Dedifferentiated amniotic fluid mesenchymal stem cell (primary cell): ENCODE measurements around the gene MISP.

Experiments
- DNase-seq: peaks from one replicate; pipeline ENCODE4 v3.0.0-alpha.2; 2016; ENCODE audit errors: extremely low spot score

MISP gene

GRCh38 chr19:796692-797527 is 46.0 kb downstream of the MISP start, which contains the start of gene PTBP1:
Gene PTBP1, plus strand, starts transcription at chr19:797452. Its CDS starts 46 bp downstream, at chr19:797498.
- DNase-seq: peak; percentile 100

GRCh38 chr19:797528-798414 is 46.9 kb downstream of the MISP start:
- DNase-seq: peak; percentile 78

- DNase-seq: no peak
Measured at GRCh38 chr19:798415-799075, 47.6 kb downstream of the MISP start.

- peak; percentile 43 for DNase-seq
Measured at GRCh38 chr19:799076-799881, 48.4 kb downstream of the MISP start.

- DNase-seq: no peak
Measured at GRCh38 chr19:800360-801029, 49.6 kb downstream of the MISP start.

GRCh38 chr19:801030-801860 is 50.3 kb downstream of the MISP start:
- DNase-seq: no peak

GRCh38 chr19:801861-802497 is 51.1 kb downstream of the MISP start:
- DNase-seq: no peak

GRCh38 chr19:802498-803098 is 51.7 kb downstream of the MISP start:
- DNase-seq: no peak

- DNase-seq: no peak
Measured at GRCh38 chr19:803099-803561, 52.2 kb downstream of the MISP start.

- DNase-seq: no peak
Measured at GRCh38 chr19:803686-804418, 52.9 kb downstream of the MISP start.

- DNase-seq: no peak
Measured at GRCh38 chr19:804419-805165, 53.7 kb downstream of the MISP start.

- no peak for DNase-seq
Measured at GRCh38 chr19:805166-805551, 54.2 kb downstream of the MISP start.

- no peak for DNase-seq
Measured at GRCh38 chr19:805600-806550, 55.0 kb downstream of the MISP start.

GRCh38 chr19:806815-807421 is 56.0 kb downstream of the MISP start:
- DNase-seq: no peak

GRCh38 chr19:807627-808422 is 56.9 kb downstream of the MISP start:
- DNase-seq: no peak
